GM21390 (cell line): ENCODE data around the gene C7orf33.
"Not testable (repeated sequence)": the region's sequence is repeated elsewhere in the genome, so short reads cannot be mapped to it uniquely, and the experiment has no call there.

Experiments used
- ATAC-seq: cut with Tn5 transposase; IDR thresholded peaks from one replicate; pipeline ENCODE4 v1.9.1; 2021; ENCODE audit not compliant: unreplicated experiment

Gene C7orf33

GRCh38 chr7:148579366-148579765 lies 11.2 kb upstream of the C7orf33 start:
- ATAC-seq = no peak

DNA sequence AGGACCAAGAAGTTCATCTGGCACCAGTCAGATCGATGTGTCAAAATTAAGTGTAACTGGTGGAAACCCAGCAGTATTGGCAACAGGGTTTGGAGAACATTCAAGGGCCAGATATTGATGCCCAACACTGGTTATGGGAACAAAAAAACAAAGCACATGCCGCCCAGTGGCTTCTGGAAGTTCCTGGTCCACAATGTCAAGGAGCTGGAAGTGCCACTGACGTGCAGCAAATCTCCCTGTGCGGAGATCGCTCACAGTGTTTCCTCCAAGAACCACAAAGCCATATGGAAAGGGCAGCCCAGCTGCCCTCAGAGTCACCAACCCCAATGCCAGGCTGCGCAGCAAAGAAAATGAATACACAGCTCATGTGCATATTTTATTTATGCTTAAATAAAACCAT lies 10.1 kb upstream of the C7orf33 start:
- no peak for ATAC-seq

- no peak for ATAC-seq
These were observed 8.9 kb upstream of the C7orf33 start for GRCh38 chr7:148581624-148582023.

- ATAC-seq = peak; percentile 99
These were observed 6.3 kb upstream of the C7orf33 start for GRCh38 chr7:148584154-148584827.

GRCh38 chr7:148585399-148585798 lies 5.2 kb upstream of the C7orf33 start:
- no peak for ATAC-seq

GRCh38 chr7:148587076-148587475 lies 3.5 kb upstream of the C7orf33 start:
- ATAC-seq = no peak

DNA sequence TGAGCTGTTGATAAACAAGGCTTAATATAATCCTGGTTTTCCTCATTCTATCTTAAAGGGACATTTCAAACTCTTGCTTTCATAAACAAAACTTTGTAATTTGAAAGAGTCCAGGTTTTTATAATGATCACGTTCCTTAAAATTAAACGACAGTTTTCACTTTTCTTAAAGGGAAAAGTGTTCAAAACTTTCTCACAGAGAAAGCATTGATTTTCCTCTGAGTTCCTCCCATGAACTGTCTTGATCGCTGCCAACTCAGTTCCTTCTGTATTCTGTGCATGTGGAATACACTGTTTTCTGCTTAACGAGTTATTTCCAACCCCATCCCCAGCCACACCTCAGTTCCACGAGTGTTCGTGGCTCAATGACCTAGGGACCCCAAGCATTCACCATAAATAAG lies 2.4 kb upstream of the C7orf33 start:
- no peak for ATAC-seq

DNA sequence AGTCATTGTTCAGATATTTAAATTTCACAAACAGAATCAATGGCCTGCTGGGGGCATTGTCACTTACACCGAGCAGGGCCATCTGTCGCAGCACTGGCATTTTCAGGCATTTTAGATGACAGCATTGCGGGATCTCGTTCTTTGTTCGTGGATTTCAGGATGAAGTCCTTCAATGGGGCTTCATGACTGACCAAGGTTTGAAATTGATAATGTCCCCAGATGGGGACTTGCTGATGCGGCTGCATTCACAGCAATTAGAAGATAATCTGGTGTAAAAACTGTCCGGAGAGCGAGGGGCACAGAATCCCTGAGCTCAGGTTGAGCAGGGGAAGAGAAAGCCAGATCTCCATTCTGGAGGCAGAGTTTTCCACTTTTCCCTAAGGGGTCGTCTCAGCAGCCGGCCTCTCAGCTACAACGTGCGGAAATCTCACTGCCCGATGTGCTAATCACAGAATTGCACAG lies 1.9 kb upstream of the C7orf33 start:
- no peak for ATAC-seq

GRCh38 chr7:148589640-148590039 lies 926 bp upstream of the C7orf33 start:
- ATAC-seq = no peak

- ATAC-seq = not testable (repeated sequence)
These were observed 5.8 kb downstream of the C7orf33 start for GRCh38 chr7:148596354-148596753.

DNA sequence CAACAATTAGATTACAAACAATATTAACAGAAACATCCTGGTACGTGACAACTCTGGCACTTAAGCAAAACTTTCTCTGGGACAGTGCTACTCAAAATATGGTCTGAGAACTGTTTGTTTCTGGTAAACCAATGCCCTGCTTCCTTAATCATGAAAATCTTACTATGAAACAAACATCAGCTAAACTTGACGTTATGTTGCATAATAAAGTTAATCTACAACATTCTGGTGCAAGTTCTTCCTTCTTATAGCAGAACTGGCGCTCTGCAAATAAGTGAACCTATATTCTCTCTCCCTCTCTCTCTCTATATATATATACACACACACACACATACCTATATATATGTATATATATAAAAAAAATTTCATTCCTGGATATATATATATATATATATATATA lies 7.8 kb downstream of the C7orf33 start:
- ATAC-seq = no peak

DNA sequence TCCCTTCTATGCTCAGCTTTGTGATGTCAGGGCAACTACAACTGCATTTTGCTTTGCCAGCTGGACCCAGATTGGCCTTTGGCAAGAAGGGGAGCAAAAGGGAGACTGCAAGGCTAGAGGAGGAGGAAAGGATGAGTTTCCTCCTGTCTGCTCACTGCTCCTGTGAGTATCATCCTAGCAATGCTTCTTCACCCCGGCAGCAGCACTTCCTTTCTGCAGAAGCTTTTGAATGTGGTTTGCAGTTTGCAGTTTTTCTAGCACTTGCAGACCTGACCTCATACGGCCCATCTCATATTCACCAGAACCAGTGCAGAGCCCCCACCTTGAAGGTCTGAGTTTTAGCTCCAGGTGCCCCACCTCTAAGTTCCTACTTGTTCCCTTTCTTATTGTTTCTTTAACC lies 14.8 kb downstream of the C7orf33 start:
- ATAC-seq = no peak

DNA sequence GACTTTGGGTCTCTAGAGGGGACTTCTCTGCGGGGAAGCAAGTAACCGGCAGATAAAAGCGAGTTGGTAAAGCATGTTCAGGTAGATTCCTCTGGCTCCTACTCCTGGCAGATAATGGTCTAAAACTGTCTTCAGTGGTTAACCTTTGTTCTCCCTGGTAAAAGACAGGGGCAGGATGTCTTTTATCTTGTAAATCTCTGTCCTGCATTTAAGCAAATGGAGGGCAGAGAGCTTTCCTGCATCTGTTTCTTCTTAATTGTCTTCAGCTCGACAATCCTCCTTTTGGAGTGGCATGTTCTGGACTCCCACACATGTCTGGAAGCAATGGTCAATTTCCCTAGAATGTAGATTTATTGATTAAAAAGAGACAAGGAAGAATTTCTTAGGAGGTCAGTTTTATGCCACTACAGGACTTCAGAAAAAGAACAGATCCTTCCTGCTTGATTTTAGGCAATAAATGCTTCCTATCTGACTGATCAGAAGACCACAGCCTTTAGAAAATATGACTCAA lies 16.6 kb downstream of the C7orf33 start:
- no peak for ATAC-seq

- no peak for ATAC-seq
These were observed 18.6 kb downstream of the C7orf33 start for GRCh38 chr7:148609045-148609725.

- no peak for ATAC-seq
These were observed 21.1 kb downstream of the C7orf33 start for GRCh38 chr7:148611692-148612091.

DNA sequence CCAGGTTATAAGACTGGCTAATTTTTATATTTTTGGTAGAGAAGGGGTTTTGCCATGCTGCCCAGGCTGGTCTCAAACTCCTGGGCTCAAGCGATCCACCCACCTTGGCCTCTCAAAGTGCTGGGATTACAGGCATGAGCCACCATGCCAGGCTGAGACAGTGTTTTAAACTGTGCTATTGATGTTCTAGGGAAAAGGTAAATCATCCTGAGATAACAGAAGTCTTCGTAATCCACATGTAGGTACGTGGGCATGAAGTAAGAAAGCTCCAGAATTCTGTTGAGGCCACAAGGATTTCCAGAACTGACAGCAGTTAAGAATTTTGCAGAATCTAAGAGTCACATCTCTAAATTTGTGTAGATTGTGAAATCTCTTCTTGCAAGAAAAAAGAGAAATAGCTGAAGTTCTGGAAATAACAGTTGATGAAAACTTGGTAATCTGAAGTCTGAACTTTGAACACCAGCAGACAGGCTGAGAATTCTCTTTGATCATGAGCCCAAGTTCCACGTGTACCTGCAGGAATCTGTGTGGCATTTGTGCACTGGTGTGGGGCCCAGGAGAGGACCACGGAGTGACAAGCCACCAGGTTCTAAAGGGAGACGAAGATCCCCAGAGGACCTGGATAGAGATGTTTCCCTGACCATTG lies 24.6 kb downstream of the C7orf33 start:
- ATAC-seq = no peak

GRCh38 chr7:148620749-148621359 lies 30.3 kb downstream of the C7orf33 start:
- ATAC-seq = no peak

- ATAC-seq = no peak
These were observed 31.0 kb downstream of the C7orf33 start for GRCh38 chr7:148621563-148621962.

DNA sequence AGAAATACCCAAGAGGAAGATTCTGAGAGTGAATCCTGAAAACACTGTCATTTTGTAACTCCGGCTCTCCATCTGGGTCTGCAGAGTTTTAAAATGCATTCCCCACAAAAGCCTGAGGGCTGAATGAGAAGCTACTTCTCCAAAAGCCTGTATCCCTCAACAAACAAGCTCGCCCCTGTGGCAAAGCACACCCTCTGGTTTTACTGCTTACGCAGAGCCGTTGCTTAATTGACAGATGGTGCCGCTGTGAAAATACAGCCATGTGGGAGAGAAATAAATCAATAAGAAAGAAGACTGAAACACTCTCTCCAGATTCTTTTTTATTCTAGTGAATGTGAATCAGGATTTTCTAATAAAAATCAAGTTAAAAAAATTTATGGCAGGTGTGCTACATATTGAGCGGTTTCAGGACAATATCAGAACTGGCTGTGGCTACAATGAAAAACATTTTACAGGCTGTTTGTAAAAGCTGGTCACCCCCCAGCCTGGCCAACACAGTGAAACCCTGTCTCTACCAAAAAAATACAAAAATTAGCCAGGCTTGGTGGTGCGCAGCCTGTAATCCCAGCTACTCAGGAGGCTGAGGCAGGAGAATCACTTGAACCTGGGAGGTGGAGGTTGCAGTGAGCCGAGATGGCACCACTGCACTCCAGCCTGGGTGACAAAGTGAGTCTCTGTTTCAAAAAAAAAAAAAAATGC lies 32.5 kb downstream of the C7orf33 start:
- ATAC-seq = no peak

DNA sequence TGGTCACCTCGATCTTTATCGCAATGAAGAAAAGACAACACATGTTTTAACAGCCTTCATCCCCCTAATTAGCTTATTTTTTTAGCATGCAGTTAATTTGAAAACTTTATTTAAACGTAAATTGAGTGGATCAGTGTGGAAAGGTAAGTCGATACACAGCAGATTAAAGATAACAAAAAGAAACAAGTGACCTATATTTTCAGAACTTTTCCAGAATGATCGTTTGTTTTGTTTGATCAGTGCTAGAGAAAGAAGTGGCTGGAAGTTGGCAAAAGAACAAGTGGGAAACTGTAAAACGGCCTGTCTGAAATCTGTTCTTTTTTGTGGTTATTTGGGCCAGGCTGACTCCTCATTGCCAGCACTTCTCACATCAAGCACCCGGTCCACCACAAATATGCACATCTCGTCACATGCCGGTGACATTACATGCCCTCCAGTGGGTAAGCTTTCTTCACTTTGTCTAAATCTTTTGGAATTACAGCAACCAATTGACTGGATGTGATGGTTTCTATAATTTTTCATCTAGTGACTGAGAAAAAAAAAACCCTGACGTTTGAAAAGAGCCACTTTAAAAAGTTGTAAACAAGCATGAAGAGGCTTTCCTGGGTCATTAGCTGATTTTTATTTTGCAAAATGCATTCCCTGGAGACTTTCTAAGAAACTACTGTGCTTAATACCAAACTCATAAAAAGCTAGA lies 33.2 kb downstream of the C7orf33 start:
- ATAC-seq = no peak
